ENCODE data around the gene RAD51. TPM values are rescaled to one million over a fixed set of nuclear protein-coding genes. Genes with fewer than 3 reads are reported as not detected.
A peak's percentile ranks its signal among the peaks of the same experiment; 100 is the strongest.

RAD51 gene
- total RNA-seq, 2 donors from 2014 or later, result 0.30 TPM; not detected in 1

GRCh38 chr15:40693904-40694687 is 878 bp upstream of the RAD51 start:
- H3K4me3 ChIP-seq, result peak overlapping the region; percentile 76 to 97
- H3K36me3 ChIP-seq, result no peaks in the 10 kb centered on the region
- no peak for TF ChIP-seq CTCF (IDR thresholded peaks at IDR 0.05)
- no peaks in the 10 kb centered on the region for H3K27me3 ChIP-seq
- peaks cover 0 to 20% of the 10 kb centered on the region in 2 donors for H3K4me1 ChIP-seq
- DNase-seq (ENCODE audit: low spot score), result no peak
- no peaks in the 10 kb centered on the region for H3K9me3 ChIP-seq
- H3K27ac ChIP-seq, result peak overlapping the region; percentile 94 to 100

DNA sequence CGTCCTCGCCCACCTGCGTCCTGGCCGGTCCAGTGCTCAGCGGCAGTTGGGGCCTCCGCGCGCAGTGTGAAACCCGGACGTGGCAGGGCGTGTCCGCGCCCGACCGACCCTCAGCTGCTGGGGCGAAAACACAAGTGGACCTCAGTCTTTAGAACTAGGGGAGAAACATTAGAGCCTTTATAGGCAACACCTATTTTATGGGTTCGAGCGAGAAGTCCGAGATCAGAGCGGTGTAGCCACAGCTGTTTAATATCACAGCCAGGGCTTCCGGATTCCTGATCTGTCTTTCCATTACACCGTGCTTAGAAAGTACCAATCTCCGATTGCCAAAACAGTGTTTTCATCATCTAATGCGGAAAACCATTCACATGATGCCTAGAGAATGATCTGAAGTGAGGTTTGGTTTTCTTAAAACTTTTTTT is 506 bp downstream of the RAD51 start:
- TF ChIP-seq CTCF (IDR thresholded peaks at IDR 0.05), result no peak
- H3K9me3 ChIP-seq, result no peaks in the 10 kb centered on the region
- H3K4me1 ChIP-seq, result peaks cover 0 to 20% of the 10 kb centered on the region in 2 donors
- no peak for DNase-seq (ENCODE audit: low spot score)
- H3K27me3 ChIP-seq, result no peaks in the 10 kb centered on the region
- no peaks in the 10 kb centered on the region for H3K36me3 ChIP-seq
- H3K27ac ChIP-seq, result peak overlapping the region in 1 of 2 donors; percentile 94
- peak overlapping the region; percentile 76 to 97 for H3K4me3 ChIP-seq

GRCh38 chr15:40696228-40696627 is 1.3 kb downstream of the RAD51 start:
- no peaks in the 10 kb centered on the region for H3K27me3 ChIP-seq
- H3K36me3 ChIP-seq, result no peaks in the 10 kb centered on the region
- H3K4me1 ChIP-seq, result peaks cover 0 to 20% of the 10 kb centered on the region in 2 donors
- H3K9me3 ChIP-seq, result no peaks in the 10 kb centered on the region
- H3K4me3 ChIP-seq, result no peak overlapping the region
- no peak overlapping the region for H3K27ac ChIP-seq
- DNase-seq (ENCODE audit: low spot score), result no peak
- TF ChIP-seq CTCF (IDR thresholded peaks at IDR 0.05), result no peak

DNA sequence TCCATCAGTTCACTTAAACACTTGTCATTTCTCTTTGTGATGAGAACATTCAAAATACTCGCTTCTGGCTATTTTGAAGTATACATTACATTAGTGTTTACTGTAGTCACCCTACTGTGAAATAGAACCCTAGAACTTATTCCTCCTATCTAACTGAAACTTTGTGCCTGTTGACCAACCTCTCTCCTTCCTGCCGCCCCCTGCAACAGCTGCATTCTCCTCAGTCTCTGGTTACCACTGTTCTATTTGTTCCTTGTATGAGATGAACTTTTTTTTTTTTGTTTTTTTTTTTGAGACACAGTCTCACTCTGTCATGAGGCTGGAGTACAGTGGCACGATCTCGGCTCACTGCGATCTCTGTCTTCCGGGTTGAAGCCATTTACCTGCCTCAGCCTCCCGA is 2.9 kb downstream of the RAD51 start:
- Histone ChIP-seq H3K27me3 (no peaks in the 10 kb centered on the region), H3K4me1 (peaks cover 0 to 20% of the 10 kb centered on the region in 2 donors), H3K4me3 (no peak overlapping the region), H3K9me3 (no peaks in the 10 kb centered on the region), H3K27ac (no peak overlapping the region), H3K36me3 (no peaks in the 10 kb centered on the region)
- DNase-seq (ENCODE audit: low spot score), result no peak
- TF ChIP-seq CTCF (IDR thresholded peaks at IDR 0.05), result no peak

- TF ChIP-seq CTCF (IDR thresholded peaks at IDR 0.05), result no peak
- DNase-seq (ENCODE audit: low spot score), result no peak
- Histone ChIP-seq H3K27me3 (no peaks in the 10 kb centered on the region), H3K9me3 (no peaks in the 10 kb centered on the region), H3K4me1 (no peaks in the 10 kb centered on the region), H3K27ac (no peak overlapping the region), H3K36me3 (no peaks in the 10 kb centered on the region), H3K4me3 (no peak overlapping the region)
Observed at GRCh38 chr15:40702077-40702476, 7.1 kb downstream of the RAD51 start.

DNA sequence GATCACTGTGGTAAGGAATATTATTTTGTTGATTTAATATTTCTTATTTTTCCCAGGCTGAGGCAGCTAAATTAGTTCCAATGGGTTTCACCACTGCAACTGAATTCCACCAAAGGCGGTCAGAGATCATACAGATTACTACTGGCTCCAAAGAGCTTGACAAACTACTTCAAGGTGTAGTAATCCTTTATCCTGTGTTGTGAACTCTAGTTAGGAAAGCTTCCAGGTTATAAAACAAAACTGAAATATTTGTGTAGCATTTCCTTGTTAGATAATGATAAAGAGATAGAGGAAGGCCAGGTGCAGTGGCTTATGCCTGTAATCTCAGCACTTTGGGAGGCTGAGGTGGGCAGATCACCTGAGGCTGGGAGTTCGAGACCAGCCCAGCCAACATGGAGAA is 11.1 kb downstream of the RAD51 start:
- no peaks in the 10 kb centered on the region for H3K36me3 ChIP-seq
- no peak overlapping the region for H3K4me3 ChIP-seq
- H3K27me3 ChIP-seq, result no peaks in the 10 kb centered on the region
- no peak for DNase-seq (ENCODE audit: low spot score)
- no peak overlapping the region for H3K27ac ChIP-seq
- no peak for TF ChIP-seq CTCF (IDR thresholded peaks at IDR 0.05)
- H3K9me3 ChIP-seq, result no peaks in the 10 kb centered on the region
- H3K4me1 ChIP-seq, result no peaks in the 10 kb centered on the region

Data from right atrium auricular region (tissue), 2 donors.